Hypothalamus (tissue), 51 donors: ENCODE measurements around the gene CXCR5.

Source experiments
- DNase-seq, 51 donors: peaks; one replicate each; lab custom pipeline; 2025; lab: John Stamatoyannopoulos, UW

Gene CXCR5

DNA sequence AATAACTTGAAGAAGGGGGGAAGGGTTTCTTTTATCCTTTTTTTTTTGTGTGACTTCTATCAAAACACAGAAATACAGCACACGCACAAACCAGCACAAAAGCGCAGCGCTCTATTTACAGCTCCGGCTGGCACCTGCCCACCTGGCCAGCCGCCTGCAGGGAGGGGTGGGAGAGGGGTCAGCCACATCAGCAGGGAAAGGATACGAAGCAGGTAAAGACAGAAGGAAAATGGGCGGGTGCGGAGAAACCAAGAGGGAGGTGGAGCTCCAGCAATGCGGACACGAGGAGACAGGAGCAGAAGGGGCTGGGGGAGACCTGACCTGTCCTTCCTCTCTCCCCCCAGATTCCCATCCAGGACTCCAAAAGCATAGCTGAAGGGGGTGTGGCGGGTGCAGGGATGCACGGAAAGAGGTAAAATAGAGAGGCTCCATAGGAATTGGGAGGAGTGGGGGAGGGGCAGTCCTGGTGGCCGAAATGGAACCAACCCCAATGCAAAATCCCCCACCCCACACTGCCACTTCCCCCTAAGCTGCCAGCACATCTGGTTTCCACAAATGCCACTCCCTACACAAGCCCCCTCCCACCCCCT is 14.1 kb downstream of the CXCR5 start:
- DNase-seq = no peak

- DNase-seq = no peak
Observed at GRCh38 chr11:118898400-118899295, 15.0 kb downstream of the CXCR5 start.

DNA sequence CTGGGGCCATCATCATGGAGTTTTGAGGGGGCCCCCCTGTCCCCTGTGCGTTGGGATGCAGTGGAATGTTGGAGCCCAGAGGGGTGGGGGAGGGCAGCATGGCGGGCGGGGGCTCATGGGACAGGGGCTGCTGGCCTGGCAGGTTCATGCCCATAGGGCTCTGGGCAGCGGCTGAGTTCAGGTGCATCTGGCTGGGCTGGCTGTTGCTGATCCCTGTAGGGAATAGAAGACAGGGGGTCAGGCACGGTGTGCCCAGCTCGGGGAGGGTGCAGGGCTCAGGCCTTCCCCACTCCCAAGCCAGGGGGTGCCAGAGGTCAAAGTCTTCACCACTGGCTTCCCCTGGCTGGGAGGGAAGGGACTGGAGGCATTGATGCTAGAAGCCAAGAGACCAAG is 15.6 kb downstream of the CXCR5 start:
- no peak for DNase-seq

GRCh38 chr11:118899706-118900360 is 16.1 kb downstream of the CXCR5 start:
- DNase-seq = no peak

DNA sequence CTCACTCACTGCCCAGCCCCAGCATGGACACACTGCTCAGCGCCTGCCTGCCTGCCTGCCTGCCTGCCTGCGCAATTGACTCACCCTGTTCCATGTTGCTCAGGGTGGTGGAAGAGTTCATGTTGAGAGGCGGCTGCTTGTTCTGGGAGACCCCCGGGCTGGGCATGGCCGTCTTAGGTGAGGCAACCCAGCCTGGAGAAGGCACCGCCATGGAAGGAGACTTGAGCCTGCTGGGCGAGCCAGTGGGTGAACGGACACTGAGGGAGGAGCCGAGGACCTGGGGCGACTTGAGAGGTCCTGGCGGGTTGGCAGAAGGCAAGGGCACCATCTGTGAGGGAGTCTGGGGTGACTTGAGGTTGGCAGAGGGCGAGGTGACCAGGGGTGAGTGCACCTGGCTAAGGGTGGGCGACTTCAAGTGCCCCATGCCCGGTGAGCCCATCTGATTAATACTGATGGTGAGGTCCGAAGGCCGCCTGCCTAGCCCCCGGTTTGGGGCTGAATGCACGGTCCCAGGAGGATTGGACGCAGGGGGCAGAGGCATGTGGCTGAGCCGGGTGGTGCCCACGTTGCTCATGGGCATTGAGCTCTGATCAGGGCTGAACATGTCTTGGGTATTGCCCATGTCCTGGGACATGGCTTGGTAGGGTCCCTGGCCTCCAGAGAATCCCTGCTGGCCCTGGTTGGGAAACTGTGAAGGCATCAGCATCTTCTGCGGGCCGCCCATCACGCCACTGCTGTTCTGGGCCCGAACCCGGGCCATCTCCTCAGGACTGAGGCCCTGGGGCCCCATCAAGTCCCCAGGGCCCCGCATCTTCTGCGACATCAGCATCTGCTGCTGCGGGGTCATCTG is 17.1 kb downstream of the CXCR5 start:
- no peak for DNase-seq

GRCh38 chr11:118901494-118902335 is 18.0 kb downstream of the CXCR5 start:
- DNase-seq = no peak

DNA sequence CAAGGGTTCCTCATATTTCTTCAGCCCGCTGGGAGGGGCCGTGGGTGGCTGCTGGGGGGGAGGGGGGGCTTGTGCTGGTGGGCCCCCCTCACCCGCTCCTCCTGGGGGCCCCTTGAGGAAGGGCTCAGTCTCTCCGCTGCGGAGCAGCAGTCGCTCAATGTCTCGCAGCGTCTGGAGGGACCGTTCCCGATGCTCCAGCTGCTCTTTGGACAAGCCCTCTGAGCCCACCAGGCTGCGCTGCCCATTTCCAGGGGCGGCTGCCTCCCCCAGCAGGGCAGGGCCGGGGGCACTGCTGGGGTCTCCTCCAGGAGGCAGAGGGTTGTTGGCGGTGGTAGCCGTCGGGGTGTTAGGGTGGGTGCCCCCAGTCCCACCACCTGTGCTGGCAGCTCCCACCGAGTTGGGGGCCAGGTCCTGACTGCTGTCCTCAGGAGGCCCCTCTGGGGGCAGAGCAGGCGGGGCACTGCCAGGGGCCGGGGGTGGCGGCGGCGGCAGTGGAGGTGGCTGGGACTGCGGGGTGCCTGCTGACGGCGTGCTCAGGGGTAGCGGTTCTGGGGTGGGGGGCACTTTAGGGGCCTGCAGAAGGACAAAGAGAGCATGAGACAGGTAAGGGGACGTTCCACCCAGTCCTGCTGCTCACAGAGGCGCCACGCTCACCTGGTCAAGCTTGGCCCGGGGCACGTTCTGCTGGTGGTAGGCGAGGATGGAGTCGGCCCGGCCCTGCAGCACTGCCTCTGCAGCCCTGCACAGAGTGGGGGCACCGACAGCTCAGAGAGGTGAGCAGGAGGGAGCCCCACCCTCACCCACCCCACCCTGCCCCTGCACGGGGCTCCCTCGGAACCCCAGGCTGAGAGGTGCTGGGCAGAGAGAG is 18.9 kb downstream of the CXCR5 start:
- DNase-seq = no peak

- no peak for DNase-seq
Observed at GRCh38 chr11:118903204-118904015, 19.7 kb downstream of the CXCR5 start.

DNA sequence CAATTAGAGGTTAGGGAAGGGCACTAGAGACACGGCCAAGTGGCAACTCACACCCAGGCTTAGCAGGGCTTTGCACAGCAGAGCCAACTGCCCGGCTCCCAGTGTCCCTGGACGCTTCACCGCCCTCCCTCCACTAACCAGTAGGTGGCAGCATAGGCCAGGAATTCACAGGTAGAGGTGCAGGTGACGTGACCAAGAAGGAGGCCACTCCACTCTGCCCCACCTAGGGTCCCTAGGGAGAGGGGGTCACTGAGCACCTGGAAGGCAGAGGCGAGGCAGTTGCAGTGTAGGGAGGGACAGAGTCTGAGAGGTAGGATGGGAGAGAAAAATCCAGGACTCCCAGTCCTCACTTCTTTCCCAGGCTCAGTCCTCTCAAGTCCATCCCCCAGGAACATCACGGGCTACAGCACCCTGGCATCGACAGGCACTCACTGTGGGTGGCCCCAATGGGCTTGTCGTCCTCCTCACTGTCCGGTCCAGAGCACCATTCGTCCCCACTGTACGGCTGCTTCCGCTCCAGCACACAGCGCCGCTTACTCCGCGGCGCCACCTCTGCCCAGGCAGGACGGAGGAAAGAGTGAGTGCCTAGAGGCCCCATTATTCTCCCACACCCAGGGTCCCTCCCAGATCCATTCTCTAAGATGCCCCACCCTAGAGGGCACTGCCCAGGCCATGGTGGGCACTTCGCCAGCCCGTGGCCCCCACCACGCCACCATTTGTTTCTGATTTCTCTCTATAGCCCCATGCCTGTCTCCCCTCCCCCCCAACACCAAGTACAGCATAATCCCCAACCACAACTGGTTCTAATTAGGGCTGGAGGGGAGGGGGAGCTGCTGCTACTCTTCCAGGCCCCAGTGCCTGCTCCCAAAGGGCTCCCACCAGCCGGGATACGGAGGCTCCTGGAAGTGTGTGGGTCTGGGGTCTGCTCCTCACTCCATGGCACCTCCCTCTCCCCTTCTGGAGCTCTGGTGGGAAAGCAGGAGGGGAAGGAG is 23.7 kb downstream of the CXCR5 start:
- peak in 50 of 51 donors; percentile 40 to 91 (median 72) for DNase-seq

GRCh38 chr11:118908264-118908663 is 24.6 kb downstream of the CXCR5 start:
- no peak for DNase-seq

DNA sequence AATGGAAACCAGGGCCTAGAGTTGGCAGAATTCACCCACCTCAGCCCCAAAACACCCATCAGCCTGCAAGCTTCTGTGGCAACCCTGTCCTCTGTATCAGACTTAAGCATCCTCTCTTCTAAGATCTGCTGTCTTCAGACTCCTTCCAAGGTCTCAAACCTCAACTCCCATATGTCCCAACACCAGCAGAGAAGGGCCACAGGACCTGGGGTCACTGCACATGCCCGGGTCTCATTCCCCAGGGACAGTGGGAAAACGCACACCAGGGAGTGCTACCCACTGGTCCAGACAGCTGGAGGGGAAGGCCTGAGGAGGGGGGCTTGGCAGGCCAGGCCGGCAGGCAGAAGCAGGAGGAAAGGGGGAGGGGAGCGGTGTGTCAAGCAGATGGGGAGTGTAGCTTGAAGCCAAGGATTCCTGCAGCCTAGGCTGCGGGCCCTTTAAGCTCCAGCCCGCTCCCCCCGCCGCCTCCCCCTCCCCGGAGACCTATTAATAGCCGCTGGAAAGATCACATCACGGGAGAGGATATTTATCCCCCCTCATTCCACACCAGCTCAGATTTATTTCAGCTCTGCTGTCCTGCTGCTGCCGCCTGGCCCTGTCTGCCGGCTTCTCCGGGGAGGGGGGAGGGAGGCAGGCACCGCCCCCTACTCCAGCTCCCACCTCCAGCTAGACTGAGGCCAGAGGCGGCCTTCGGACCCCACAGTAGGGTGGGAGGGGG is 25.4 kb downstream of the CXCR5 start:
- DNase-seq = peak in 31 of 51 donors; percentile 24 to 79 (median 57)

GRCh38 chr11:118909619-118910308 is 26.1 kb downstream of the CXCR5 start:
- no peak for DNase-seq

GRCh38 chr11:118910309-118911112 is 26.8 kb downstream of the CXCR5 start:
- peak in 37 of 51 donors; percentile 24 to 78 (median 54) for DNase-seq

- DNase-seq = peak in 1 of 51 donors; percentile 49
Observed at GRCh38 chr11:118911113-118911879, 27.6 kb downstream of the CXCR5 start.
